Type B pancreatic cell (in vitro differentiated cells): Measurements from ENCODE around the gene NUP210. TPM values are rescaled to one million over a fixed set of nuclear protein-coding genes. Genes with fewer than 3 reads are reported as not detected.

ENCODE experiments used
- DNase-seq: peaks from one replicate; pipeline ENCODE4 v3.0.0; 2021; ENCODE audit warnings: mixed read lengths; ENCODE audit not compliant: unreplicated experiment; ENCODE audit errors: extremely low spot score
- H3K27ac Mint-ChIP-seq: 2 replicates; pipeline ENCODE4 v1.8.0; 2021; ENCODE audit warnings: mild to moderate bottlenecking, mixed read lengths
- H3K27me3 Mint-ChIP-seq: 2 replicates; pipeline ENCODE4 v1.8.0; 2021; ENCODE audit warnings: mixed read lengths
- H3K36me3 Mint-ChIP-seq: 2 replicates; pipeline ENCODE4 v1.8.0; 2021; ENCODE audit warnings: mixed read lengths
- H3K4me1 Mint-ChIP-seq: one replicate; pipeline ENCODE4 v1.8.0; 2021; ENCODE audit warnings: mixed read lengths; ENCODE audit not compliant: unreplicated experiment
- H3K4me3 Mint-ChIP-seq: 2 replicates; pipeline ENCODE4 v1.8.0; 2021; ENCODE audit warnings: mild to moderate bottlenecking, mixed read lengths
- H3K9me3 Mint-ChIP-seq: 2 replicates; pipeline ENCODE4 v1.8.0; 2021; ENCODE audit warnings: mixed read lengths
- CTCF ChIP-seq: fragments of 200-600 bp; sonication (generic); conservative IDR thresholded peaks from 2 replicates; pipeline ENCODE4 v1.5.0; 2021; ENCODE audit warnings: antibody characterized with exemption, mild to moderate bottlenecking
- total RNA-seq: library from RNA; stranded (reverse); gene quantifications from 2 replicates; pipeline ENCODE4 v1.2.1, GENCODE V29; 2021; ENCODE audit warnings: low replicate concordance

Gene NUP210
- total RNA-seq, 1 donor from 2014 or later, result 26.5 TPM

DNA sequence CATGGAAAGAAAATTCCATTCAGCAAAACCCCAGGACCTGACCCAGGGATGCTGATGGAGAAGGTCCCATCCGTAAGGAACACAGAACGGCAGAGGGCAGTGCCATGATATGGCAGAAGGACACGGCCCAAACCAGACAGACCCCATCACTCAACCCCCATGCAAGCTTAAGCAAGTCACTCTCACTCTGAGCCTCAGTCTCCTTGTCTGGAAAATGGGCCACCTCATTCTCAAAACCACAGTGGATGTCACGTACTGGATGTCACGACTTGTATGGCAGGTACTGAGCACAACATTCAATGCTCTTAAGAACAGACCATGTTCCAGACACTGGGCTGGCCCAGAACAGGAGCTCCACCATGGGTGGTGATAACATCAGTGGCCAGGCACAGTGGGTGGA, 90.4 kb downstream of the NUP210 start:
- H3K27ac Mint-ChIP-seq, result no peak overlapping the region
- H3K27me3 Mint-ChIP-seq, result no peaks in the 10 kb centered on the region
- no peak for DNase-seq
- no peaks in the 10 kb centered on the region for H3K36me3 Mint-ChIP-seq
- H3K4me3 Mint-ChIP-seq, result no peak overlapping the region
- H3K4me1 Mint-ChIP-seq, result peaks cover 18% of the 10 kb centered on the region
- no peak for TF ChIP-seq CTCF
- no peaks in the 10 kb centered on the region for H3K9me3 Mint-ChIP-seq

- Mint-ChIP-seq H3K27ac (no peak overlapping the region), H3K4me1 (peaks cover 17% of the 10 kb centered on the region), H3K9me3 (no peaks in the 10 kb centered on the region), H3K27me3 (no peaks in the 10 kb centered on the region), H3K36me3 (no peaks in the 10 kb centered on the region), H3K4me3 (no peak overlapping the region)
- no peak for DNase-seq
- TF ChIP-seq CTCF, result no peak
Measured at GRCh38 chr3:13325892-13326443, 94.2 kb downstream of the NUP210 start.

DNA sequence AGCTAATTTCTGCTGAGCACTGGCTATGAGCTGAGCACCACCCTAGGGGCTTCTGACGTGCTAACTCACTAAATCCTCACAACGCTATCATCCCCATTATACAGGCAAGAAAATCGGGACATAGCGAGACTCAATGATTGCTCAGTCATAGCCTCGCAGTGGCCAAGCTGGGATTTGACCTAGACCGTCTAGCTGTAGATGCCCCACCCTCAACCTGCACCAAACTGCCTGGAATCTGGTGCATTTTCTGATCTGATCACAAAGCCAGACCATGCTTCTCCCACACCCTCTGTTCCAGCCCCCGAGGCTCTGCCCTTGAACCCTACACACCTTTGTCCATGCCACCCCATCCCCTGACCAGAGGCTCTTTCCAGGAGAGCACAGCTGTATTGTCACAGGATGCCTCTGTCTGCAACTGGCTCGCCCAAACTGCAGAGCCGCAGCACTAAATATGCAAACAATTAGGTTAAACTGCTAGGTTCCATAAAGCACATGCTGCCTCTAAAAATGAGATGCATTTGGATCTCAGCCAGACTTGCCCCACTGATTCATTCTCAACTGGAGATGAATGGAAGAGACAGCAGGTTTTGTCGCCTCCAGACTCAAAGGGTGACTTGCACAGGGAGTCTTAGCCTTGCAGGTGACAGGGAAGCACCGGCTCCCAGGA, 95.2 kb downstream of the NUP210 start:
- no peak for TF ChIP-seq CTCF
- no peak overlapping the region for H3K4me3 Mint-ChIP-seq
- DNase-seq, result no peak
- no peak overlapping the region for H3K27ac Mint-ChIP-seq
- peaks cover 17% of the 10 kb centered on the region for H3K4me1 Mint-ChIP-seq
- no peaks in the 10 kb centered on the region for H3K9me3 Mint-ChIP-seq
- no peaks in the 10 kb centered on the region for H3K36me3 Mint-ChIP-seq
- no peaks in the 10 kb centered on the region for H3K27me3 Mint-ChIP-seq

DNA sequence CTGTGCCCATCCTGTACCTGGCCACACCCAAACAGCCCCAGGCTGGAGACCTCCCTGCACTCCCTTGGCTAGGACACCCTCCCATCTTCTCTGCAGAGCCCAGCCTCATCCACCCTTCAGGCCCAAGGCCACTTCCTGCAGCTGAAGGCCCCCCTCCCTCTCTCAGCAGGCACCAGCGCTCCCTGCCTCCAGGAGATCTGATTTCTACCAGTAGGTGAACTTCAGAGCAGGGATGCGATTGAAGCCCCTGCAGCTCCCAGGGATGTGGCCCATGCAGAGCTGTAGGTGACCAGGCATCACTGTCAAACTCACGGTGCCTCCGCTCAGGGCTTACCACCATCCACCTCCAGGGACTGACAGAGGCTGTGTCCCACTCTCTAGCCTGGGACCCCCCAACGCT, 96.3 kb downstream of the NUP210 start:
- Mint-ChIP-seq H3K36me3 (no peaks in the 10 kb centered on the region), H3K27me3 (no peaks in the 10 kb centered on the region), H3K4me1 (peaks cover 17% of the 10 kb centered on the region), H3K9me3 (no peaks in the 10 kb centered on the region), H3K27ac (no peak overlapping the region), H3K4me3 (no peak overlapping the region)
- no peak for TF ChIP-seq CTCF
- no peak for DNase-seq

DNA sequence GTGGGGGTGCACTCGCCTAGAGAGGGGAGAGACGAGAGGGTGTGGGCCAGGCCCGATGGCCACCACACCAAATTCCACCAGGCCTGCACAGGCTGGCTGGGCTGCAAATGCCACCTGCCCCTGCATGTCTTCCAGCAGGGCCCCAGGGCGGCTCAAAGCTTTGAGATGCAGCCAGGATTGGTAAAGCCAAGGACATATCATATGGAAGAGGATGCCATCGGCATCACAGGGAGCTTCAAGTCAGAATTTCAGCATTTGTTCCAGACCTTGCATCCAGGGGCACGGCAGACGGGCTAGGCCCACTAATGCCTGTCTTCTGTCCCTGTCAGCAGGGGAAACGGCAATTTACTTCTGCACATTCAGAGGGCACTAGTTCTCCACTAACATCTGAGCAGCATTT, 97.8 kb downstream of the NUP210 start:
- TF ChIP-seq CTCF, result no peak
- Mint-ChIP-seq H3K36me3 (no peaks in the 10 kb centered on the region), H3K4me1 (peaks cover 17% of the 10 kb centered on the region), H3K4me3 (no peak overlapping the region), H3K27me3 (no peaks in the 10 kb centered on the region), H3K9me3 (no peaks in the 10 kb centered on the region), H3K27ac (peak overlapping the region; percentile 18)
- no peak for DNase-seq
